HT-29 (cell line): Measurements from ENCODE around the gene HHLA2. TPM values are rescaled to one million over a fixed set of nuclear protein-coding genes. Genes with fewer than 3 reads are reported as not detected.
"Not testable (repeated sequence)": the region's sequence is repeated elsewhere in the genome, so short reads cannot be mapped to it uniquely, and the experiment has no call there.

Experiments
- DNase-seq: peaks from one replicate; pipeline ENCODE4 v3.0.0-alpha.2; 2015; ENCODE audit warnings: low spot score
- total RNA-seq: library from RNA; depleted of rRNA; stranded (reverse); fragments of >200 nt; shearing (Covaris generic); gene quantifications from 2 replicates; pipeline ENCODE4 v1.2.3, GENCODE V29; 2014

HHLA2 gene
- total RNA-seq, 1 experiment from 2014 or later, result 4.2 TPM

DNA sequence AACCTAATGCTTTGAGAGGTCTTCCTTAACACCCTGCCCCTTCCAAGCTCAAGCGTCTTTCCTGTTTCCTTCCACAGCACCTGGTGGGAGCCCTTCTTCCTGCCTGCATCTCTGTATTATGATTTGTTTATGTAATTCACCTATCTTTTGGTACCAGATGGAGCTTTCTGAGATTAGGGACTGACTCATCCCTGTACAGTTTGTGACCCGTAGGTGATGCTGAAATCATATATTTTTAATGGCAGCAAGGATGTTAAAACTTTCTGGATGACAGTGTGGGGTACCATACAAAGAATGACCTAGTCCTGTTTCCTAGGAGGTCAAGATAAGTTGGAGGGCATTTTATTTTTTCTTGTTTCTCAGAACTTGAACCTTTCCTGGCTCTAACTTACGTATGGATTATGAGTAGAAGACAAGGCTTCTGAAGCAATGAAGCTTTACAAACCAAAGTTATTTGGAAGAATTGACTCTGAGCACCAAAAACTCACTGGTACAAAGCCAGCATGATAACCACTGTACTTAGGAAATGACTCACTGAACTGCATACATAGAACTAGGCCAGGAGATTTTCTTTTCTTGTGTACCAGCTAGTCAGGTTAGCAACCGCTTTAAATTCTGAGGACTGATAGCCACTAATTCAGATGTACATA lies 46.6 kb downstream of the HHLA2 start:
- DNase-seq, result no peak

DNA sequence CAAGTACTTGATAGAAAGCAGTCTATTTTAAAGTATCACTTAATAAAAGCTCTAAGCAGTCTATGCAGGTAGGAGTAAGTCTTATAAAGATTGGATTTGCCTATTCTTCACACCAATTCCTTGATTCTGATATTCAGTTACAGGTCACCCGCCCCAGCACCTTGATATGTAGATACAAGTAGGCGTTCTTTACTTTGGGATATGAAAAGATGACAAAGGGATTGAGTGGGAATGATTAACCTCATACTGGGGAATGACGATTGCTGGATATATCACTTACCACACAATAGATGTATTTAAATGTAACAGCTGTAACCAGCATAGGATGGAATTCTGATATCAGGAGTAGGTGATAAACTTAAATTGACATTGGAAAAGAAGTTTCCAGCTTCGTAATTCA lies 47.1 kb downstream of the HHLA2 start:
- DNase-seq, result no peak

DNA sequence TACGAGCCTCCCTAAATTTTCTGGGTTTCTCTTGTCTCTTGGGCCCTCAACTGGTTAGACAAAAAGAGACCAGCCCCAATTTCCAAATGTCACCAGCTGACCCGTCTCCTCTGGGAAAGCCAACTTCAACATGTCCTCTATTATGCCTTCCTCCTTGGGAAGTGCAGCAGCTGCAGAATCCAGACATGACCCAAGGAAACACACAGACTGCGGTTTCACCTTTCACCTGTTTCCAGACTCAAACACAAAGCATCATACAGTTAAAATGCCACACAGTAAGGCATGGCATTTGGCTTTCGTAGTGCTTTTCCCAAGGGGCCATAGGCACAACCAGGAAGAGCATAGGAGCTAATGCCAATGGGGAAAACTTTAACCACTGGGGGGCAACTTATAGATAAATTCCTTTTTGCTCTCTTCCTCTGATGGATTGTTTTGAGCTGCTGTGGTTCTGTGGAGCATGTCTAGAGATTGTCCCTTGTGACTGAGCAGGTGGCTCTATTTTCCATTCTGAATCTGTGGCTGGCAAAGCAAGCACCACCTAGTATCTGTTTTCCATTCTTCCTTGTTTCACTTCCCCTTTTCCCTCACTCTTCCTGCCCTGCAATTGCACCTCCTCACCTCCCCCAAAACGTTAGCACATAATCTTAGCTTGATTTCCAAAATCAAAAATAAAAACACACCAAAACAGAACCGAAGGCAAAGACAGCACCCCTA lies 49.3 kb downstream of the HHLA2 start:
- peak; percentile 62 for DNase-seq

DNA sequence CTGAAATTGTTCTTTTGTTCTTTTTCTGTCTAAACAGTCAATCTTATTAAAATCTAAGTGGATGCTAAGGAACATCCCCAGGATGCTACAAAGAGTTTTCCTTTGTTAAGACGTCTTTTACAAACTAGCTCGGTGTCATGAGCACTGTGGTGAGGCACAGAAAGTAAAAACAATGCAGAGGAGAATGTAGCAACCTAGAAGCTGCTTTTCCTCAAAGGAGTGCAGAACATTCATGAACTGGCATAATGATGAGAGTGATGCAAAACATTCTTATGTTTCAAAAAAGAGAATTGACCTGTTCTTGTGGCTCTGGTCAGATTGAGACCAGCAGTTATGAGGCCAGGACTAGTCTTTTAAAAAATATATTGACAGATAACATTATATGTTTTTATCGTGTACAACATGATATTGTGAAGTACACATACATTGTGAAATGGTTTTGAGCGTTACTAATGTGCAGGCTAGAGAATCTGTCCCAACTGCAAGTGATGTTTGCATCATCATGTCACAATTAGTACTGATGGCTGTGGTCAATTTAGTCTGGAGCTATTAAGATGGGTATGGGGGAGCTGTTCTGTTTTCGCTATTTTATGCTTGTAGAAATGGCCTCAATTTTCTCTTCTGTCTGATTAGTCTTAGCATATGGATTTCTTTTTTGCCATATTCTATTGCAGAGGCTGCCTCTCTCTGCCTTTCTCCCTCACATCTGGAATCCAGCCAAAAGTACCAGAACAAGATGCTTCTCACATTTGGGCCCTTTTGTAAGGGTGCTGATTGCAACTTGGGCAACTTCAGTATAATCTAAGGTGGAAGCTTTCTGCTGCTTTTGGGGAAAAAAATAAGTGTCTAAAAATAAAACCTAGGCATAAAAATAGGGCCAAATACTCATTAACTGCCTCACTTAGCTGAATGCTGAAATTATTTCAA lies 50.2 kb downstream of the HHLA2 start:
- no peak for DNase-seq

DNA sequence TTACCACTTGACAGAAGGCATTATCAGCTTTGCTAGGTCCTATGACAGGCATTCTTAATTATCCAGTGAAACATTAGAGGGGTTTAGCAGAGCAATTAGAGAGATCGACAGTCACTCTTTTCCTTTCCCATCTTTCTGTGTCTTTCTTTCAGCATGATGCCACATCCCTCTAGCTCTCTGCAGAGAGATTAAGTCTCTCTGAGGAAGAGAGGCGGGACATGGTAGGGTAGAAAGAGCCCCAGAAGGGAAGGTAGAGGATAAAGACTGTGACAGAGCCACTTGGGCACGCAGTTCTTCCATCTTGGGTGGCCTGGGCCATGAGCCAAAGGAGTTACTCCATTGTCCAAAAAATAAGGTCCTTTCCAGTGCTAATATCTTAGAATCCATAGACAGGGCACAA lies 55.8 kb downstream of the HHLA2 start:
- no peak for DNase-seq

DNA sequence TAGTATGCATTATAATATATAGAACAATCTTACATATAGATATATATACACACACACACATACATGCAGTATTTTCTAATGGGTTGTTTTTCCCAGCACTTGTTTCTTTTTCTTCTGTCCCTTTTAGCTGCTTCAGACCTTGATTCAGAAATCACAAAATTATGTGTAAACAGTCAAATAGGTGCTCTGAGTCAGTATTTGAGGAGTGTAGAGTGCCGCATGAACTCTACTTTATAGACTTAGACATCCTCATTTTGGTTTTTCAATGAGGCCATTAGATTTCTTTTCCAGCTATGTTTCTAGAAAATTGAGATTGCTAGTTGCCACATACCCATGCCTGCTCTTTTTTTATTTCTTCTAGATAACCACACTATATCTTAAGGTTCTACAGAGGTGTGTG lies 58.2 kb downstream of the HHLA2 start:
- DNase-seq, result no peak

DNA sequence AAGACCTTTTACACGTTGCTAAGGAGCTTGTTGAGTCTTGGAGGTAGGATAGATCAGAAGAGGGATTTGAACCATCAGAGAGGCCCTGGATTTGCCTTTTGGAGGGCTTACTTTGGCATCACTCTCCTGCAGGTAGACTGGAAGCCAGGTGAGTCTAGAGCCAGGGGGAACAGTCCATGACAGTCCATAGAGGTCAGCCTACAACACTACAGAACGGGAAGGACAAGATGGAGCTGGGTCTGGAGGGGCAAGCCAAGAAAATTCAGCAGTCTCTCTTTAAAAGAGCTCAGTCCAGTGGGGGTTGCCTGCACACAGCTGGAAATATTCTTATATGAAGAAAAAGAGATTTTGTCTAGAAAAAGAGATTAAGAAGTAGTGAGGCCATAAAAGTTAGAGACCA lies 60.7 kb downstream of the HHLA2 start:
- DNase-seq, result no peak

DNA sequence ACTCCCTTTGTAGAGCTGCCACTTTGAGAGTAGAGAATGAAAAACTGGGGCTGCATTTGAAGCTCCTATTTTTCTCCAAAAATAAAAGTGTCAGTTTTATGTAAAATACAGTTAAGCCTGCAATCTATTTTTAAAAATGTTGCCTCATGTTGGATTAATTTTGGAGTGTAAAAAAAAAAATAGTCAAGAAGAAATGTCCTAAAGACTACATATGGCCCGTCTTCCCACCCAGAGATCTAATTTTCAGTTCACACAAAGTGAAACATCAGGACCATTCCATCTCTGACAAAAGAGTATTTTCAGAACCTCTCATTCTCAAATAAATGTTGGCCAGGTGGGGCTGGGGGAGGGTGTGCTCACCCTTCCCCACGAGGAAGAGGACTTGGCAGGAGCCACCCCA lies 62.7 kb downstream of the HHLA2 start:
- no peak for DNase-seq

DNA sequence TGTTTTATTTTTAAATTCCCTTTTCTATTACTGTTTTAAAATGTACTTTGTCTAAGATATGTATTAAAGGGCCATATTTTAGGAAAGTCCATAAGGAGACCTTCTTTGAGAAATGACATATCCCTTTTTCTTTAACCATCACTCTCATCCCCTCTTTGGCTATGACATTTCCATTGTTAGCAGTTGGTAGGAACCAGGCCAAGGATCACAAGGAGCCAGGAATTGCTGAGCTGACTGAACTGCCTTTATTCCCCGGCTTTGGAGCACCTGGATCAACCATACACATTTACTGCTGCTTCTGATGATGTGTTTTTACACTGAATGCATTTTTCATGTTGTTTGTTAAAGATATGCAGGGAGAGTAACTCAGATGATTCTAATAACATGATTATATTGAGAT lies 79.7 kb downstream of the HHLA2 start:
- DNase-seq, result no peak

DNA sequence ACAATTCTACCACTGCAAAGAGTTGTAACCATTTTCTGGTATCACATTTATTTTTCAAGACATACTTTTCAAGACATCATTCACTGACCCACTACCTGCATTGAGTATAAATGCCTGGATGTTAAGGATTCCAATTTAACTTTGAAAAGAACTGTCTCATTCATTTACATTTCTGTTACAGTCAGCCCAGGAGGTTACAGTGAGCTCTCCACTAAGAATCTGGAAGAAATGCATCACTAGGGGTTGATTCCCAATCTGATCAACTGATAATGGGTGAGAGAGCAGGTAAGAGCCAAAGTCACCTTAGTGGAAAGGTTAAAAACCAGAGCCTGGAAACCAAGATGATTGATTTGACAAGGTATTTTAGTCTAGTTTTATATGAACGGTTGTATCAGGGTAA lies 81.0 kb downstream of the HHLA2 start:
- peak; percentile 40 for DNase-seq

DNA sequence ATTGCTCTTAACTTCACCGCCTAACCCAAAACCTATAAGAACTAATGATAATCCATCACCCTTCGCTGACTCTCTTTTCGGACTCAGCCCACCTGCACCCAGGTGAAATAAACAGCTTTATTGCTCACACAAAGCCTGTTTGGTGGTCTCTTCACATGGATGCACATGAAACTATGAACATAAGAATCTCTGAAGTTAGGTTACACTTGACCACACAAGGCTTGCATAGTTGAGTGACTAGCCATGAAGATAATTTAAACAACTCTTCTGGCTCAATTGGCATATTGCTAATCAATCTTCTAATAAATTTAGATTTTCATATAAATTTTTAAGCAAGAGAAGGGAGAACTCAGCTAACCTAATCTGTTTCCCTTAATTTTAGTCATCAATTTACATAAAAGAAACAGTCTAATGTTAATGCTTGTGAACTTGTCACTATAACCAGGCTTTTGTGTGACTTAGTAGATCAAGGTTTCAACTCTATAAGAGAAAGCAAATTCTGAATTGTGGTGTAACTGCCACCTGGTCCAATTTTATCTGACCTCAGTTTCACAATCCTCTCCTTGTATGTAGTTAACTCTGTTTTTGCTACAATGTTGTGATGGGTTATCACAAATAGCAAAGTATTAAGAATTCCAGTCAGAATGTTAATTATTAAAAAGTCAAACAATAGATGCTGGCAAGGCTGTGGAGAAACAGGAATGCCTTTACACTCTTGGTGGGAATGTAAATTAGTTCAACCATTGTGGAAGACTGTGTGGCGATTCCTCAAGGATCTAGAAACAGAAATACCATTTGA lies 82.0 kb downstream of the HHLA2 start:
- peak; percentile 48 for DNase-seq

DNA sequence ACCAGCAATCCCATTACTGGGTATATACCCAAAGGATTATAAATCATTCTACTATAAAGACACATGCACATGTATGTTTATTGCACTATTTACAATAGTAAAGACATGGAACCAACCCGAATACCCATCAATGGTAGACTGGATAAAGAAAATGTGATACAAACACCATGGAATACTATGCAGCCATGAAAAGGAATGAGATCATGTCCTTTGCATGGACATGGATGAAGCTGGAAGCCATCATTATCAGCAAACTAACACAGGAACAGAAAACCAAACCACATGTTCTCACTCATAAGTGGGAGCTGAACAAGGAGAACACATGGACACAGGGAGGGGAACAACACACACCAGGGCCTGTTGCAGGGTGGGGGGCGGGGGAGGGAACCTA lies 82.6 kb downstream of the HHLA2 start:
- not testable (repeated sequence) for DNase-seq

DNA sequence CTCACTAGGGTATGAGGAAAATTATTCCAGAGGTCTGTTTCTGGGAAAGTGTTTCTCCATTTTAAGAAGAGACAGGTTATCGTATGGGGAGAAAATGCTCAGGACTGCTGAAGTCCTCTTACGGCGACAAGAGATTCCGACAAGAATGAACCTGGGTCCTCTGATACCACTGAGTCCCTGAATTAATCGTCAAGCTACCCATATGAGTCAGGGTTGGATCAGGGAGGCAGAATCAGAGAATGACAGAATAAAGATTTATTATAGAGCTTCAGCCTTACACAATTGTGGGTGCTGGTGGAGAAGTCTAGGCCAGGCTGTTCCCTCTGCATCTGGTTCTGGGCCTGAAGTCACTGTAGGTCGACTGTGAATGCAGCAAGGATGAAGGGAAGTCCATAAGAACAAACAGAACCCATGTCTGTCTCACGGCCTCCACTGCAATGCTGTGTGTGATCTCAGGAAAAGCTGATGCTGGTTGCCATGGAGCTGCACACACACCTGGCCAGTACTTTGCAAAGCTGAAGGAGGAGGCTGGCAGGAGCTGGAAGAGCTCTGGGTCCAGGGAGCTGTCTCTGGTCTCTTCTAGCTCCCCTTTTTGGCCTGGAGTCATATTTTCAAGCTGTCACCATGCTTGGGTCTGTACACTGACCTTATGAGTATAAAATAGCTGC lies 83.9 kb downstream of the HHLA2 start:
- no peak for DNase-seq

DNA sequence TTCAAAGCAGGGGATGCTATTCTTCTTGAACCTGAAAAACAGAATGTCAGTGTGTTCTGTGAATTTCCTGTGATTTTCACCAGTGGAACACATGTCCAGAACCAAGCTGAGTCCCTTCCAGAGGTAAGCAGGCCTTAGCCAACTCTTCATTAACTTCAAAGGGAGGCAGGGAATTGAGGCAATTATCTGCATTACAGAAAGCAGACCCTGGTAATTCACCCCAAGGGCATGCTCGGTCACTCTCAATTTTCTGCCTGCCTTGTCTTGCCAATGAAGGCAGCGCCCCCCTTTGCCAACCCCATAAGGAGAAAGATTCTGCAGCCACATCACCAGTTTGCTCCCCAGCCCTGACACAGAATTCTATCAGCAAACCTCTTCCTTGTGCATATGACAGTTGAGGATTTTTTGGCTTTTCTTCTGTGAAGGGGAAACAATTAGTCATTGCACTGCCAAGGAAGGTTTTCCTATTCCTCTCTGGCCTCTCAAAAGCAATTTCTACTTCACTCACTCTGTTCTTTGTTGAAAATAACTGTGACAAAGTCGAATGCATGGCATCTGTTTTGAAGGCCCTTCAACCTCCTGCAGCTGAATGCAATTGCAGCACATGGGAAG lies 85.3 kb downstream of the HHLA2 start:
- DNase-seq, result no peak

DNA sequence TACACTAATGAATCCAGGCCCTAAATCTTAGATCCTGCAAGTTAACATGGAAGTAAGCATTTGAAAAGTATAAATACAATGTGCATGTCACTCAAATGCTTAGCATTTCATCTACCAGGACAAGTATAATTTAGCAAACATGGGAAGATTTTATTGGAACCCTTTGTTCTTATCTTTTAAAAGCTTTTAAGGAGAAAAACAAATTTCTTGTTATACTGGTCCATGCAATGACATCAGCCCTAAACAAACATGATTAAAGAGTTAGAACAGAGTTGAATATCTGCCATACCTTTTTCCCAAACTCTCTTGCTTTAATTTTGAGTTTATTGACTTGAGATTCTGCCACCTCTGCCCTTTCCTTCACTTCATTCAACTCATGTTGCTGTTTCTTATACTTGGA lies 87.0 kb downstream of the HHLA2 start:
- DNase-seq, result peak; percentile 21

DNA sequence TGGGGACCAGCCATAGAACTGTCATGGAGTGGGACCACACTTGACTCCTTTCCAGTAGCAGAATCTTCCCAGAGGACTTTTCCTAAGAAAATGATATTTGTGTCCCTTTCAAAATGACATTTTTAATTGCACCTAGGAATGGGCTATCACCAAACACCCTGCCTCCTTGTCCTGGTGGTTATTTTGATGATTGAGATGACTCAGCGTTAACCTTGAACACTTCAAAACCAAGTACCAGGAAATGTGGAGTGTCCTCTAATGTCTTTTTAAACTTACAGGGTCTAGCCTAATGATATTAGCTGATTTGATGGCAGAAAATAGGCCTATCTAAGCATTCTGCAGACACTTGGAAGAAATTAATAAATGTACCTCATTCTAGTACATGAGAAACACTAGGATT lies 90.7 kb downstream of the HHLA2 start:
- DNase-seq, result no peak

DNA sequence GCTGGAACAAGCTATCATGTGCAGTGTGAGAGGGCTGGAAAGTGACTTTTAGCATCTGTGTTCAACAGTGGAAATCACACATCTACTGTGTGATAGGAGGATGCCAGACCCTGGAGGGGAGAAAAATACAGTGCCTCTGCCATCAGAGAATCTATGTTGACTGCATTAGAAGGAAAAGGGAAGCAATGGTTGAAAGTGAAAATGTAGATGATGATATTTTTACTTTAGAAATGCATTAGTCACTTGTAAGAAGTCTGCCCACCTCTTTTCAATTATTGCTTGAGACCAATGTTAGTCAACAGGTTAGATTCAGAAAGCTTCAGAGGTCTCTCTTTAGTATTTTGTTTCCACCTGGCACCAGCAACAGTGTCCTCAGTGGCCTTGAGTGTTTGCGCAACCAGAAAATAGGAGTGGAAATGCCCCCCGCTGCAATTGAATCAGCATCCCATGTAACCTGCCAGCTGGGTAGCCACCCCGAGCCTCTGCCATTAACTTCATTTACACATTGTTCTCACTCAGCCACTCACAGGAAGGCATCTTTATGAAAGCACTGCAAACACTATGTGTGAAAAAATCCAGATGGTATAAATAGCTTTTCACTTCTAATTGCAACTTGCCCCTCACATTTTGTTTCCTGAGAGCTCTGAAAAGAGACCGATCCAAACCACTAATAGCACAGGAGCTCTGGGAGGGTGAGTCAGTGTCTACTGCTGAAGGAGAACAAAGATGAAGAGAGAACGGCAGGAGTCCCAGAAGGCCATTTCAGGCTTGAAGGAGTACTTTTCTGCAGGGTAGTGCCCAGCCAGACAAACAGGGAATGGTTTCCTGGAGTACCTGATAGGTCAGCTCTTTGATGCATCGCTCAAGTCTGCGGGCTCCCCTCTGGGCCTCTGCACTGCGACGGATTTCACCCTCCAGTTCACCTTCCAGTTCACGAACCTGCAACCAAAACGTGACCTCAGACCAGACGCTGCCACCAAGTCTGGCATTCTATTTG lies 92.1 kb downstream of the HHLA2 start:
- DNase-seq, result no peak

DNA sequence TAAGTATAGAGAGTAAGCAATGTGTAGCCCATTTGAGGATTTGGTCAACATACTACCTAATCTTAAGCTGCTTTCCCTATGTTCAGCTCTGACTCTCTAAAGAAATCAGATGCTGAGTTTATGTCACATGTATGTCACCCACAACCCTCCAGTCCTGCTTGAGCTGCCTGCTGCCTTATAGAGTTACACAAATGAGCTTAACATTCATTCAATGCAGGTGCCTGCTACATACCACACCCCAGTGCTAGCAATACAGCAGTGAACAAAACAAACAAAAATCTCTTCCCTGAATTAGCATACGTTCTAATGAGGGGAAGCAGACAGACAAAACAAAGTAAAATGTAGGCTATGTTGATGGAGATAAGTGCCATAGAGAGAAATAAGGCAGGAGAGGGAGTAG lies 93.0 kb downstream of the HHLA2 start:
- DNase-seq, result no peak

DNA sequence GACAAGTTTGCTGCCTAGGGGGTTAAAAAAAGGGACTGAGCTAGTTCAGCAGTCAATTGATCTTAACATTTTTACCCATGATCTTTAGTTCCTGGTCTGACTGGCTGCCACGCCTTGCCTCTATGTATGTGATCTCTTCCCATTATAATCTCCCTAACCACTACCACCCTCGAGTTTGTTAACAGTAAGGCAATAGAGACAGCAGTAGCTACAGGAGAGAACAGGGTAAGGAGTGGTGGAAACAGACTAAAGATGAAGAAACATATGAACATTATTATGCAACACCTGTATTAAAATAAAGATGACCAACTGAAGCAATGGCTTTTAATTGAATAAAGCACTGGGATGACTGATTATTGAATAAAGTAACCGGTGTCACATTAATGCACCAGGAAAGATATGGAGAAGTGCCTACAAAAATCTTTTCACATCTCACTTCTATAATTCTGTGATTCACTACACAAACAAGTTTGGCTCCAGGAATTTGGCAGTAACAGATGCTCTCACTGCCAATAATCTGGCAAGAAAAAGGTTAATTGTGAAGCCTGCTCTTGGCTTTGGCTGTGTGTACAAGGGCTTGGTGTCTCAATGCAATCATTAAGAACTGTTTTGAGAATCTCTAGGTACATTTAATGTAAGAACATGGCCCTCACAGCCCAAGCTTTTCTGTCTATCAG lies 95.7 kb downstream of the HHLA2 start:
- DNase-seq, result no peak
